HG02938 (cell line): ENCODE measurements around the gene COL1A1.

Experiments
- ATAC-seq: cut with Tn5 transposase; IDR thresholded peaks from one replicate; pipeline ENCODE4 v1.9.1; 2021; ENCODE audit warnings: mild to moderate bottlenecking, moderate library complexity; ENCODE audit not compliant: unreplicated experiment

COL1A1 gene

DNA sequence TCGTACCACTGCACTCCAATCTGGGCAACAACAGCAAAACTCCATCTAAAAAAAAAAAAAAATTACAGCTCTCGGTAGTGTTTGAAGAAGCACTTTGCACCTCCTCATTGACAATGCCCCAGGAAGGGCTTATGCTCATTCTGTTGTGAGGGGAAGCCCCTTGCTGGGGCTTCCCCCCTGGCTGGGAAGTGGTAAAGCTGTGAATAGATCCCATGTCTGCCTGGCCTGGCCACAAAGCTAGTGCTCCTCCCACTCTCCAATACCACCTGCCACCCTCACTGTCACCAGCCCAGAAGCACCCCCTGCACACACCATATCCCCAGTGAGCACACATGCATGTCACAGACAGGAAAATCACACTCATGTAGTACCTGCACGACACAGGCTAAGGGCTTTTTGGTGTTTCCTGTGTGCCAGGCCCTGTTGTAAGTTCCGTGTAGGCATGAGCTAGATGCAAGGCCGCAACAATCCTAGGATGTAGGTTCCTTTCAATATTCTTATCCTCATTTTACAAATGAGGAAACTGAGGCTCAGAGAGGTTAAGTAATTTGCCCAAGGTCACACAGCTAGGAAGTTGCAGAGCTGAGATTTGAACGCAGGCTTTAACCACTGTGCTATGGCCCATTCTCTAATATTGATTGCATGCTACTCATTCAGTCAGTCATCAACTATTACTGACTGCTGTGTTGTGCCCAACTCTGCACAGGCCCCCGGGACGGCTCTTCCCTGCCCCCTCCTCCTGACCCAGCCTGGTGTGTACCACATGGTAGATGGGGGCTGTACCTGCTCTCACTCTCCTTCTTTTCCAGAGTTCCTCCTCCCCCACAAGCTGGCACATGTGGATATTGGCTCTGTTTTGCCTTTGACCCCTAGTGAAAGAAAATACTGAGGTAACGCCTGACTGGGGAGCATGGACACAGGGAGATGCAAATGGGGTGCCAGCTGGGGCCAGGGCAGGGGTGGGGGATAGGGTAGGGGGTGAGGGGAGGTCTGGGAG lies 11.9 kb upstream of the COL1A1 start:
- peak; percentile 54 for ATAC-seq

DNA sequence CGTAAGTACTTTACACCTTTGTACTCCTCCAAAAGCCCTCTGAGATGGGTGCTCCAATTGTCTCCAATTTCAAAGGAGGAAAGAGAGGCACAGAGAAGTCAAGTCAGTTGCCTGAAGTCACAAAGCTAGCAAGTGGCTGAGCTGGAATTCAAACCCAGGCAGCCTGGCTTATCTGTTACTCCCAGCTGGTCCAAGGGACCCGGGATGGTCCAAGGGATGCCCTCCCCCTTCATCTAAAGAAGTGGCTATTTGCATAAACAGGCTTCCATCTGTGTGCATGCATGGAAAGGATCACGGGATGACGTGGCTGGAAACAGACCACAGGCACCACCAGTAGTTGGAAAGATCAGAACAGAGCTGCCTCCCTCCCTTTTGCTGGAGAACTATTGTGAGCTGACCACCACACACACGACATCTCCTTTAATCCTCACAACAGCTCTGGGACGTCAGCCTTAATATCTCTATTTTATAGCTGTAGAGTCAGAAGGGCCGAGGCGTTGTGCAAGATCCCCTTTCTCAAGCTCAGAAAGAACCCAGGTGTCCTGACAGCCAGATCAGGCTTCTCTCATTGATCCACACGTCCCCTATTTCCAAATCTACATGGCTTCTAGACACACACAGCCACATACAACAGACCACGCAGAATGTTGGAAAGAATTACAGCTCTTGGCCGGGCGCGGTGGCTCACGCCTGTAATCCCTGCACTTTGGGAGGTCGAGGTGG lies 10.9 kb upstream of the COL1A1 start:
- ATAC-seq = no peak

DNA sequence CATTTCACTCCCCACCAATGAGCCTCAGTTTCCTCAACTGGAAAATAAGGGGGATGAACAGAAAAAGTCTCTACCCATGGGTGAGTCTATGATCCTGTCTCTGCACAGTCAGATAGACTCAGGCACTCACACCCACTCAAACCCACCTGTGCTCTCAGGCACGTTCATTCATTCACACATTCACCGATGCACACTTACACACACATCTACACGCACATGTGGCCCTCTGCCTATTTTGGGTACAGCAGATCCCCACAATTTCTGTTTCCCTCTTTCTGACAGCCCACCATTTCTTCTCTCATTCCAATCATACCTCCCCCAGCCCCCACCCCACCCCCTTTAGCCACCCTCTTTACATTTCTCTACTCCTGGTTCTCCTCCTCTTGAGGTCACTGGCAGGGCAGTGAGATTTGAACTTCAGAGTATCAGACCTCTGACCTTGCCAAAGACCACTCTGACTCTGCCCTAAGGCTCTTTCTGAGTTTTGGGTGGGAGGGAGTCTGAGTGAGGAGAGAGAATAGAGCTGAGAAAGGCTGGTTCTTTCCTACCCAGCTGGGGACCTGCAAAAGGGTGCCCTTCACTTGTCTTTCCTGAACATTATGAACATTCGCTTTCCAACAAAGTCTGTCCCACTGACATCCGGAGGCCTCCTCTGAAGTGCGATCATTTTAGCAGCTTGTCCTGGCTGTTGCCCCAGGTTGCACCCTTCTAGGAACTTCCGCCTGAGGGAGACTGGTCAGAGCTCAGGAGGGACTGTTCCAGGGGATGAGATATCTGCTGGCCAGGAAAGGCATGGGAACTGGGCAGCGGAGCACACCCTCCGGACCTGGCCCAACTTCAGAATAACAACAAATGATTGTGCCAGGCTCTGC lies 10.1 kb upstream of the COL1A1 start:
- ATAC-seq = no peak

DNA sequence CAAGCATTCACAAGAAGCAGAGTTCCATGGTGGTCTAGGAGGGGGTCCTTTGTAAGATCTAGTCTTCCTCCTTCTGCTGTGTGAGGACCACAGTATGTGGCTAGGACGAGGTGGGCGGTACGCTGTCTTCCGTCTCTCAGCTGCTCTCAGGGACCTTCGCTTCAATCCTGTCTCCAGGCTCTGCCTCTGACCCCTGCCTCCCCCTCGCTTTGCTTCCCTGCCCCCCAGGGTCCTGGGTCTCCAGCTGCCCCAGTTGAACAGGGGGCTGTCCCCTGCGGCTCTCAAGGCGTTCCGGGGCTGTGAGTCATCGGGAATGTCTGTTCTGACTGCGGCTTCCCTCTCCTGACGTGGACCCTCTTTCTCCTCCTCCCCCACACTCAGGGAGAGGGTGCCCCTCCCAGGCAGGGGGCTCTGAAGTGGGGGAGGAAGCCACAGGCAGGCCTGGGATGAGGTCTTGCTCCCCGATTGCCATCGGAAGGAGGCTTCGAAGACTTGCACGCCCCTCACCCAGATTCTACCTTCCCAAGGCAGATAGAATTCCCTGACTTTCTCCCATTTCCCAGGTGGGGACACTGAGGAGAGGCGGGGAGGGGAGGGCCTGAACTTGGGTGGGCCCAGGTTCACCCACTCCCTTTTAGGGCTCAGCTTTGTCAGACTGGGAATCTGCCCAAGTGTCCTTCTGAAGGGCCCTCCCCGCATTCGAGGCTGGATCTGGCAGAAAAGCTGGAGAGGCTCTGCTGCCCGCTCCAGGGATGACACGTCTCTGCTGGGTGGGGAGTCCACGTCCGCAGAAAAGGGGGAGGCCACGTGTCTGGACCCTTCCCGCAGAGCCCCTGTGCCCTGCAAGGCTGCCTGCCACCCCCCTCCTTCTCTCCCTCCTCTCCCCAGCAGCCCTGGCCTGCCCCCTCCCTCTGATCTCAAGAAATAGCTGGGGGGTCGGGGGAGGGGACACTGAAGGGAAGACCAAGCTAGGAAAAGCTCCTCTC lies 9.1 kb upstream of the COL1A1 start:
- ATAC-seq = no peak

DNA sequence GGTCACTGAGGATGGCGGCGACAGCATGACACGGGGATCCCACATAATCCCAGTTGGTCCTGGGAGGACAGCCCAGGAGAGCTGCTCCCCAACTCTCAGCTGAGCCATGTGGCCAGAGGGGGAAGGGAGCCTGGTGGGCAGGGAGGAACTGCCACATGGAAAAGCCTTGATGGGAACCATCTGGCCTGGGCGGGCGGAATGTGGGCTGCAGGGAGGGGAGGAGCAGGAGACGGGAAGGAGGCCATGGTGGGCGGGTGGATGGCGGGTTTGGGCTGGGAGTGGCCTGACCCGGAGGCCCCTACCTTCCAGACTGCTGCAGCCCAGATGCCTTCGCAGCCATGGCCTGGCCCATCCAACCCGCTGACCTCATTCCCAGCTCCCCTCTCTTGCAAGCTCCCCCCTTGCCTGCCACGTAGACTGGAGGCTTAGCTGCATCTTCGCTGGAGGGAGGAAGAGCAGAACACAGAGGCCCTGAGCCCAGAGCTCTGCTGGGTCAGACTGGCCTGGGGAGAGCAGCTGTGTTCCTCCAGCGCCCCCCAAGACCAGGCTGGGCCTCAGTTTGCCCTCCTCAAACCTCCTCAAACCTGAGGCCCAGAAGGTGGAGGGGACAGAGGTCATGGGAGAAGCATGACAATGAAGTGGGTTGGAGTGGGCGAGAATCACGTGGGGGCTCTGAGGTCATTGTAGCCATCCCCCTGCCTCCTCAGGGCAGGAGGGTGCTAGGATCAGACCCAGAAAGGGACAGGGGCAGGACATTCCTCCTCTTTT lies 8.2 kb upstream of the COL1A1 start:
- ATAC-seq = no peak

DNA sequence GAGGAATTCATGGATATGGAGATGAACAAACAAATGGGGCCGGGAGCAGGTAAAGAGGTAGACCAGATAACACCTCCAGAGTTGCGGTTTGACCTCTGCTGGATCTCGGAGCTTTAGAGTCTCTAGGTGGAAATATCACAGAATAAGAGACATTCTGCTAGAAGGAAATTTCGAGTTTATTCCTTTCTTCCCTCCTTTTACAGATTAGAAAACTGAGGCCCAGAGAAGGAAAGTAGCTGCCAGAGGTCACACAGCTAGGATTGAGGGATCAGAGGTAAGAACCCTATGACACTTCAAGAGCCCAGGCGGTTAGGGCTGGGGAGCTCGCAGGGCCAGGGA lies 7.7 kb upstream of the COL1A1 start:
- no peak for ATAC-seq

DNA sequence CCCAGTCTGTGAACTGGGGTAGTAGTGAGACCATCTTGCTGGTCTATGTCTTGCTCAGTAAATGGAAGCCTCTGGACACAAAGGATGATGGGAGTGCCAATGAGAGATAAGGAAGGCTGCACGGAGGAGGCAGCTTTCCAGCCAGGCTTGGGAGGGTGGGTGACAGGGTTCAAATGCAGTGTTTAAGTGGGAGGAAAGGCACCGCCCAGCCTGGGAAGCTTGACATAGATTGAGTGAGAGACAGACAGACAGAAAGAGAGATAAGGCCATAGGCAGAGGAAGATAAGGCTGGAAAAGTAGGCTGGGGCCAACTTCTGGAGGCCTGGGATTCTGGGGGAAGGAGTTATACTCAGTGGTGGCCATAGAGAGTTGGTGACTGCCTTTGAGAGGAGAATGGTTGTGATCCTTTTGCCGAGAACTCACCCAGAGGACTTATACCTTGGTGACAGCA lies 7.2 kb upstream of the COL1A1 start:
- ATAC-seq = no peak

DNA sequence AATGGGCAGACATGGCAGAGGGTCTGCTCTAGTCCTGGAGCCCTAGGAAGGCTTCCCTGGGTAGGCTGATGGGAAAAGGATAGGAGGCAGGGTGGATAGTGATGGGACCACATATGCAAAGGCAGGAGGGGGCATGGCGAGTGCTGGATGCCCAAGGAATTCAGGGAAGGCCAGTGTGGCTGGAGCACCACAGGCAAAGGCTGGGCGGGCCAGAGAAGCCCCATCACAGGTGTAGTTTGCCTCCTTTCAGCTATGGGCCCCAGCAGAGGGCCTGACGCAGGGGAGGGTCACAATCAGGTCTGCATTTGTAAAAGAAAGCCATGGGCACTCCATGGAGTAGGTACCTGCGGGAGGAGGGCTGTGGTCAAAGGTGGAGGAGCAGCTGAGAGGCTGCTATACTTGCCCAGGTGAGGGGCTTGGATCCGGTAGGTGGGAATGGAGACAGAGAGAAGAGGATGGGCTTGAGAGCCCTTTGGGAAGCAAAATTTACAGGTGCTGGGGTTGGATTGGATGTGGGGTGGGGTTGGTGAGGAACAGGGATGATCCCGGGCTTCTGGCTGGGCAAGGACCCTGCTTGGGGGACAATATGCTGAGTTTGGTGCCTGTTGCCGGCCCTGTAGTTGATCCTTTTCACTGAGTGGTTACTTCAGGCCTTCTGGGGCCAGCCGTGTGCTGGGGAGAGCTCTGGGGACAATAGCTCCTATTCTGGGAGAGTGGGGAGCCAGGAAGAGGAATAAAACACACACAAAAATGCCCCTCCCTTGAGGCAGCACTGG lies 6.5 kb upstream of the COL1A1 start:
- ATAC-seq = no peak

DNA sequence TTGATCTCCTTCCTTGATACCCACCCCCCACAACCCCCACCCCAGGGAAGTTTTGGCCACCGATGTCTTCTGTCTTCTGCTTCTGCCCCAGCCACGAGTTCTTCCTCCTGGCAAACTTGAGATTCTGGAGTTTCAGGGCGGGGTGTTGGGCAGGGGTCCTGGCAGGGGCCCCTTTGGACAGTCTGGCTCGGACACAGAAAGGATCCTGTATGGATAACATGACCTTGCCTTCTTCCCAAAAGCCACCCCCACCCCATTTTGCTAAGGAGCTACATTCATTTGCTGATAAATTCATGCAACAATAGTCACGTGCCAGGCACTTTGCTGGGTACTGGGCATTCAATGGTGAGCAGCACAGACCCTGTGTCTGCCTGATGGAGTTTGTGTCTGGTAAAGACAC lies 5.9 kb upstream of the COL1A1 start:
- ATAC-seq = no peak

DNA sequence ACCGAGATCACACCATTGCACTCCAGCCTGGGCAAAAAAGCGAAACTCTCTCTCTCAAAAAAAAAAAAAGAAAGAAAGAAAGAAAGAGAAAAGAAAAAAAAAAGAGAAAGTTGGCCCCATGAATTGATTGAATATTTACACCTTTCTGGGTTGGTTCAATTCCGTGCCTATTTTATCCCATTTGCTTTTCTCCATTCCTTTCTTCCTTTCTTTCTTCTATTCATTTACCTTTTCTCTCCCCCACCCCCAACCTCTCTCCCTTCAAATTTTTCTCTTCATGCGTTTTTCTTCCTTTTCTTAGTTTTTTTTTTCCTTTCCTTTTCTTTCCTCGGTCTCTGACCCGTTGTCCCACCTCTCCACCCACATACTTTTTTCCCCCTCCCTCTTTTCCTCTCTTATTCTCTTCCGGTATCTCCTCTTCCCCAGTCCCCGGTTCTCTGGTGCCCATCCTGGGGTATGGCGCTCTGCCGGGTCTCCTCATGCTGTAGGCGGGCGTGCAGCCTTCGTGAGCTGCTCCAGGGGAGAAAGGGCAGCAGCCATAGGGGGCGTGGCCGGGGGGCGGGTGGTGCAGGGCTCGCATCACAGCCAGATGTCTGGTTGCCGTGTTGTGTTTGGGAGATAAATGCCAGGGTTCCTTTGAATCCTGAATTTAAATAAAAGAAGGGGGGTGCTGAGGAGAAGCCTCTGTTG lies 5.3 kb upstream of the COL1A1 start:
- no peak for ATAC-seq

DNA sequence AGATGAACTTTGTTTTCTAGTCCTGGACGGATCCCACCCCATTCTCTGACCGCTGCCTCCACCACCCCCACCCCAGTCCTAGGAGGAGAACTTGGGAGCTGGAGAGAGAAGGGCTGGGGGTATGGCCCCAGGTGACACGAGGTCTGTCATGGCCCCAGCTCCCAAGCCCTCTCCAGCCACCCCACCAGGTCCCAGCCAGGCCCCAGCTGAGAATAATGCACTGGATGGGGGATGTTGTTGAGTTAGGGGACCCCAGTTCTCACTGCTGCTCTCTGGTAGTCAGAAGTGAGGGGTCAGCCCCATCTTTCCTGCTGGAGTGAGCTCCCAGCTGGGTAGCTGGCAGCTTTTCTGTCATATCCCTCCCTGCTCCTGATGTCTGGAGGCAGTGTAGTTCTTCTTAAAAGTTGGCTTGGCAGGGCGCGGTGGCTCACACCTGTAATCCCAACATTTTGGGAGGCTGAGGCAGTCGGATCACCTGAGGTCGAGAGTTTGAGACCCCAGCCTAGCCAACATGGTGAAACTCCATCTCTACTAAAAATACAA lies 4.6 kb upstream of the COL1A1 start:
- no peak for ATAC-seq

DNA sequence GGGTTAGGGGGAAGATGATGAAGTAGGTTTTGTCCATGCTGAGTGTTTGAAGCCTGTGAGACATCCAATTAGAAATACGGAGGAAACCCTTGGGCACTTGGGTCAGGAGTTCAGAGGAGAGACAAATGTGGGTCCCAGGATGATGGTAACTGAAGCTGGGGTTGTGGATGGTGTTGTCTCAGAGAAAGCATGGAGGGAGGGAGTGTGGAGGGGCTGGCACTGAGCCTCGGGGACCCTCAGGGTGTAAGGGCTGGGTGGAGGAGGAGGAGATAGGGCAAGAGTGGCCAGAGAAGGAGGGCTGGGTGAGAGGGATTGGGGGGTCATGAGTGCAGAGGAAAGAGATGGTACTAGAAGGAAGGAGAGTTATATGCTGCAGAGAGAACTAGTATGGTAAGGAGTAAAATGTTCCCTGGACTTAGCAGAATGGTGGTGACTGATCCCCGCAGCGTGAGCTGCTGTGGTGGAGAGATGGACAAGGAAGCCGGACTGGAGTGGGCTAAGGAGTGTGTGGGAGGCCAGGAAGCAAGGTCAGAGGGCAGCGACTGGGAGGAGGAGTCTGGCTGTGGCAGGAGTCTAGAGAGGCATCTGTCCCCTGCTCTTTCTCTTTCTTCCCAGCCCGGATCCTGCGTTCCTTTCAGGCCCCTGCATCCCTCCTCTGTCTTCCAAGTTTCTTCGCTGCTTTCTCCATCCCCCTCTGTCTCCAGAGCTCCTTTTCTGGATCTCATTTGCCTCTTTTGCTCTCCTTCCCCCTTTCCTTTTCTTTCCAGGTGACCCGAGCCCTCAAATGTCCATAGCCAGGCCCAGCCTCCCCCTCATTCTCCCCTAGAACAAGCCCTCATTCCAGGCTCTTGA lies 3.9 kb upstream of the COL1A1 start:
- no peak for ATAC-seq

DNA sequence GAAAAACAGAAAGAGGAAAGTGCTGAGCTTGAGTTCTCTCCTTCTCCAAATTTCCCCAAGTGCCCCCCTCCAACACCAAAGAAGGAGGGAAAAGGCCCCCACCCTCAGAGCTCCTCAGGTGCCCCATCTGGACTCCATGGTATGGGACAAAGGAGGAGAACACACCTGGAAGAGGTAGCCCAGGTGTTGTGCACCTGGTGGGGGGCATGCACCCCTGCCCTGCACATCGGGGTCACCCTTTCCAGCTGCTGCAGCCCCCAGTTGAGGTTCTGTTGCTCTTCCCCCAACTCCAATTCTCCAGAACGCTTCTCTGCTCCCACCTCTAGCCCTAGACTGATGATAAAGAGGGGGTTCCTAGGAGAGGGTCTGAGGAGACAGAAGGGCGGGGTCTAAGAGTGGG lies 3.0 kb upstream of the COL1A1 start:
- no peak for ATAC-seq

DNA sequence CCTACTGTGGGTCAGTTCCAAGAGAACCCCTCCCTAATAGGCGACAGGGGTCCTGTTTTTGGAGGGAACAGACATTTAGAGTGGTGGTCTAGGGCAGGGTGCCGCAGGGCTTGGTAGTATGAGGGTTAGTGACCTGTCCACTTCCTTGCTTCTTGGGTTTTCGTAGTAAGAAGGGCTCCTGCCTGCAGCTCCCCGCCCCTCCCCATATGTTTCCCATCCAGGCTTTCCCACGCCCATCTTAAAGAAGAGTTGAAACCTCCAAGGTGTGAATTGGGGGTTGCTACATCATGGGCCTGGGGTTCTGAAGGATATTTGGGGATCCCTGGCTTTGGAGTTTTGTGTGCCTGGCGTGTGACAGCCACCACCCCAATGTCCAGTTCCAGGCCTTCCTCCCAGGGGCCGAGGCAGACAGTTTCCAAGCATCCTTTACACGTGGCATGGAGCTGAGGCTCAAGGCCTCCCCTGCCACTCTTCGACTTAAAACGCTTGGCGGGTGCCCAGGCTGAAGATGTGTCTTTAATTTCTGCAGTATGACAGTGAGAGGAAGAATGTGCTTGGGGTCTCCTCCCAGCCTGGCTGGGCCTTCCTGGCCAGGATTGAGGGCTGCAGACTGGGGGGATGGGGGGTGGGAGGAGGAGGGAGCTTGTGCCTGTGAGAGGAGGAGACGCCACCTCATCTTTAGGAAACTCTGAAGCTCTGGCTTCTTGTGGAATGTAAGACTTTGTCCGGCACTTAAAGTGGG lies 2.3 kb upstream of the COL1A1 start:
- no peak for ATAC-seq

DNA sequence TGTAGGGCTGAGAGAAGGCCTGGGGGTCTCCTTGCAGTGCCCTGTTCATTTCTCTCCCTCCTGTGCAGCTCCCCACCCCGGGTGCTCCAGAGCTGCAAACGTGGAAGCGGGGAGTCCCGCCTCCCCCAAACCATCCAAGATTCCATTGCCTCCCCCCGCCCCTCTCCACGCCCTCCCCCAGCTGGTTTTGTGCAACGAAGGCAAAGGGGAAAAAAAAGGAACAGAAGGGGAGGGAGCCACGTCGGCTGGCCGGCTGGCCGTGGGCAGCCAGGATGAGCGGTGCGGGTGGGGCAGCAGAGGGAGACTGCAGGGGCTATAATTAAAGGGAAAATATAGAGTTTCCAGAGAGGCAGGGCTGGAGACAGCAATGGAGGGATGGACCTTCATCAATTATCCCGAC lies 1.7 kb upstream of the COL1A1 start:
- no peak for ATAC-seq
